Left lung (tissue), 10 donors: Measurements from ENCODE around the gene C17orf58. TPM values are rescaled to one million over a fixed set of nuclear protein-coding genes. Genes with fewer than 3 reads are reported as not detected.
A peak's percentile ranks its signal among the peaks of the same experiment; 100 is the strongest.
"Not testable (repeated sequence)": the region's sequence is repeated elsewhere in the genome, so short reads cannot be mapped to it uniquely, and the experiment has no call there.

Experiments
- ATAC-seq: fragments of 200-7000 bp; cut with Tn5 transposase; one replicate; pipeline ENCODE4 v1.9.1; 2020; ENCODE audit warnings: moderate library complexity
- DNase-seq, 4 donors: peaks; one replicate each; pipeline ENCODE4 v3.0.0-alpha.2; 2013 to 2020
- H3K27ac ChIP-seq, 2 donors: fragments of 200-600 bp; sonication (generic) in 1 of 2; one replicate each; pipeline versions ENCODE4 v1.5.0 to v1.8.0; 2020 to 2021
- H3K27me3 ChIP-seq, 2 donors: fragments of 200-600 bp; sonication (generic) in 1 of 2; one replicate each; pipeline versions ENCODE4 v1.5.0 to v1.8.0; 2020 to 2021
- H3K36me3 ChIP-seq, 2 donors: fragments of 200-600 bp; sonication (generic) in 1 of 2; one replicate each; pipeline versions ENCODE4 v1.5.0 to v1.8.0; 2020 to 2021
- H3K4me1 ChIP-seq, 2 donors: fragments of 200-600 bp; one replicate each; pipeline ENCODE4 v1.8.0; 2021
- H3K4me3 ChIP-seq, 2 donors: fragments of 200-600 bp; sonication (generic) in 1 of 2; one replicate each; pipeline versions ENCODE4 v1.5.0 to v1.8.0; 2020 to 2021; ENCODE audit warnings: mild to moderate bottlenecking in 1 of 2
- H3K9me3 ChIP-seq, 2 donors: fragments of 200-600 bp; sonication (generic) in 1 of 2; one replicate each; pipeline versions ENCODE4 v1.5.0 to v1.8.0; 2020 to 2021
- CTCF ChIP-seq, 2 donors: fragments of 200-600 bp; sonication (generic) in 1 of 2; IDR thresholded peaks; one replicate each; pipeline versions ENCODE4 v1.5.0 to v1.8.0; 2021; ENCODE audit warnings: antibody characterized with exemption in 2 of 2
- intact Hi-C, 2 donors: fragments of 100-400 bp; cut with DNase I; formaldehyde crosslinking; loops; one replicate each; pipeline versions ENCODE4 v1.11.2 to v1.14.2; 2022
- polyA plus RNA-seq, 6 donors: library from polyadenylated mRNA; unstranded; fragments of 120-200 nt; gene quantifications; one replicate each; pipeline ENCODE4 v1.2.1, GENCODE V29; 2013; ENCODE audit not compliant: insufficient read length in 6 of 6
- total RNA-seq, 2 donors: library from RNA; stranded (reverse); fragmentation: NEBNext Ultra II Directional; extraction: Animal tissue kit (Norgen Biotek cat#: 25700); gene quantifications; one replicate each; pipeline ENCODE4 v1.2.1, GENCODE V29; 2021
- donor health status: DM: no; HTN: yes; CAD: no.
- donor health status: DM: no; HTN: no; CAD: no.

The C17orf58 gene
- total and polyA plus RNA-seq, 8 donors = 6.3 to 15.1 (median 13.4) TPM

DNA sequence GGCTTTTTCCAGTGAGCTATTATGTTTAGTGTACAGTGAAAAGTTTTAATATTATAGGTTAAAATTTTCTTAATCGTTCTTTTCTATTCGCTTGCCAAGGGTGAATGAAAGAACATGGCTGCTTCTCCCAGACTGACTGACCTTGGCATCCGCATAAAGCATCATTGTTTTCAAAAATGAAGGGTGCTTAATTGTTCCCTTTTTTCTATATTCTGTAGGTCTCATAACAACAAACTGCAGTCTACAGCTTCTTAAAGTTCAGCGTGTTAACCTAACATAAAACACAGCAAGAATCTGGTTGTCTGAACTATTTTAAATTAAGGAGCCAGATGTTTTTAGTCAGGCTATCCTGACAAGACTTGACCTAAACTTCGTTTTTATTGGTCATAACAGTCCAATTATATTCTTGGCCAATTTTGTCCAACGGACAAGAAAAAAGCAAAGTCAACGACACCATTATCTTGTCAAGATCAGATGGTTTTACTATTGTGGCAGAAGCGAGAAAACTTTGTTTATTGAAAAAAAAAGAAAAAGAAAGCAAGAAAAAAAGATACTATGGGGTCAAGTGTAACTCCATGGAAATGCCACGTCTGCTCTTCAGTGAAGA is 14.1 kb downstream of the C17orf58 start:
- Histone ChIP-seq H3K4me1 (no peaks in the 10 kb centered on the region), H3K27ac (no peak overlapping the region), H3K27me3 (no peaks in the 10 kb centered on the region), H3K9me3 (no peaks in the 10 kb centered on the region), H3K4me3 (no peak overlapping the region), H3K36me3 (peaks cover 0 to 28% of the 10 kb centered on the region in 2 donors)
- DNase-seq (peak in 2 of 4 donors; percentile 41 to 60), ATAC-seq (no peak)
- no peak for TF ChIP-seq CTCF (IDR thresholded peaks at IDR 0.05)
- intact Hi-C loops = no loop called here

- peaks cover 0 to 40% of the 10 kb centered on the region in 2 donors for H3K36me3 ChIP-seq
- ATAC-seq, H3K4me1 ChIP-seq, H3K27ac ChIP-seq, DNase-seq, intact Hi-C loops, H3K4me3 ChIP-seq, H3K27me3 ChIP-seq, H3K9me3 ChIP-seq: not testable (repeated sequence)
These were observed 15.4 kb downstream of the C17orf58 start for GRCh38 chr17:67980883-67981282.

- no peak for ATAC-seq
- DNase-seq = no peak
- TF ChIP-seq CTCF (IDR thresholded peaks at IDR 0.05) = no peak
- no peaks in the 10 kb centered on the region for H3K4me1 ChIP-seq
- H3K27ac ChIP-seq = no peak overlapping the region
- H3K9me3 ChIP-seq = no peaks in the 10 kb centered on the region
- intact Hi-C loops = no loop called here
- no peak overlapping the region for H3K4me3 ChIP-seq
- H3K36me3 ChIP-seq = peaks cover 0 to 45% of the 10 kb centered on the region in 2 donors
- no peaks in the 10 kb centered on the region for H3K27me3 ChIP-seq
These were observed 15.8 kb downstream of the C17orf58 start for GRCh38 chr17:67980456-67980855.

DNA sequence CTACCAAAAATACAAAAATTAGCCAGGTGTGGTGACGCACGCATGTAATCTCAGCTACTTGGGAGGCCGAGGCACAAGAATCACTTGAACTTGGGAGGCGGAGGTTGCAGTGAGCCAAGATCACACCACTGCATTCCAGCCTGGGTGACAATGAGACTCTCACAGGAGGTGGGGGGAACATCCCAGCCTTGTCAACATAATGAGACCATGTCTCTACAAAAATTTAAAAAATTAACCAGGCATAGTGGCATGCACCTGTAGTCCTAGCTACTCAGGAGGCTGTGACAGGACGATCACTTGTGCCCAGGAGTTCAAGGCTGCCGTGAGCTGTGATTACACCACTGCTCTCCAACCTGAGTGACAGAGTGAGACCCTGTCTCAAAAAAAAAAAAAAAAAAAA is 20.0 kb downstream of the C17orf58 start:
- H3K4me3 ChIP-seq, H3K4me1 ChIP-seq, DNase-seq, H3K9me3 ChIP-seq, H3K27ac ChIP-seq, H3K27me3 ChIP-seq, ATAC-seq, intact Hi-C loops: not testable (repeated sequence)
- H3K36me3 ChIP-seq = peaks cover 0 to 67% of the 10 kb centered on the region in 2 donors

DNA sequence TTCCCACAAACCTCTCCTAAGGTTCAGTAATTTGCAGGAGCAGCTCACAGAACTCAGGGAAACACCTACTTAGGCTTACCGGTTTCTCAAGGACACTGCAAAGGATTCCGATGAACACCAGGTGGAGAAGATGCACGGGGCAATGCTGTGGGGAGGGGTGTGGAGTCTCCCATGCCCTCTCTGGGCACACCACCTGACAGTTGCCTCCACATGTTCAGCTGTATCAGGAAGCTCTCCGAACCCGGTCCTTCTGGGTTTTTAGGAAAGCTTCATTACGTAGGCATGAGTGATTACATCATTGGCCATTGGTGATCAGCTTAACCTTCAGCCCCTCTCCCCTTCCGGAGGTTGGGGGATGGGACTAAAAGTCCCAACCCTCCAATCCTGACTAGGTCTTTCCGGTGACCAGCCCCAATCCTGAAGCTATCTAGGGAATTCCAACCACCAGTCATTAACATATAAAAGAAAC is 21.6 kb downstream of the C17orf58 start:
- no peak for DNase-seq
- no peak for ATAC-seq
- H3K4me3 ChIP-seq = no peak overlapping the region
- no peaks in the 10 kb centered on the region for H3K4me1 ChIP-seq
- H3K36me3 ChIP-seq = peaks cover 0 to 72% of the 10 kb centered on the region in 2 donors
- TF ChIP-seq CTCF (IDR thresholded peaks at IDR 0.05) = no peak
- intact Hi-C loops = no loop called here
- H3K9me3 ChIP-seq = no peaks in the 10 kb centered on the region
- no peaks in the 10 kb centered on the region for H3K27me3 ChIP-seq
- H3K27ac ChIP-seq = no peak overlapping the region

GRCh38 chr17:67974185-67974584 is 22.1 kb downstream of the C17orf58 start:
- Histone ChIP-seq H3K27me3 (no peaks in the 10 kb centered on the region), H3K4me3 (no peak overlapping the region), H3K9me3 (no peaks in the 10 kb centered on the region), H3K4me1 (no peaks in the 10 kb centered on the region), H3K27ac (no peak overlapping the region), H3K36me3 (peaks cover 0 to 69% of the 10 kb centered on the region in 2 donors)
- ATAC-seq (no peak), DNase-seq (no peak)
- no peak for TF ChIP-seq CTCF (IDR thresholded peaks at IDR 0.05)
- intact Hi-C loops = no loop called here
